ENCODE measurements around the gene DLG2.

DLG2 gene

DNA sequence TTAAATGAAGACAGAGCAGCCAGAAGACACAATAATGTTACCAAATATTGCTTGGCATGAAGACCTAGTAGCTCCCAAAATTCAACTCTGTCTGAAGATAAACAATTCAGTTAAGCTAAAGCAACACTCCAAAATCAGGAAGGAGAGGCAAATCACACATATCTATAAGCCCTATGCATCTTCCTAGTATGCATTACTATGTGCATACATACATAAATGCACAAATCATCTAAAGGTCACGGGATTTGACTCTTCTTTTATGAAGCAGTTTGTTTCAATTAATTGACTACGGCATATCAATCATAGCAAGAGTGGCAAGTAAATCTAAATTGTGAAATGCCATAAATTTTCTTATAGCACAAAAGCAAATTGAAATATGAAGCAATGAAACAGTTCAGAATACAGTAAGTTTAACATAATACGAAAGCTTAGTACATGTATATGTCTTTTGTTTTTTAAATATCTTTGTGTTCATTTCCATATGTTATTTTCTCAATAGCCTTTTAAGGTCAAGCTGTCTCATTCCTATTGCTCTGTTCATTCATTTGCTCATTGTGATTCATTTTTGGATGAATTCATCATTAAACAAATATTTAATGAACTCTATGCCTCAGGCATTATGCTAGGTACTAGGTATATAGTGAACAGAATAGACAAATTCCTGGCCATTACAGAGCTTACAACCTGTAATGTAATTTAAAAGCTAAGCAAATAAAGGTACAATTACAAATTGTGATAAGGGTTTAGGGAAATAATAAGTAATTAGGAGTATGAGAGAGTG, 540.5 kb downstream of the DLG2 start:
- Histone ChIP-seq H3K79me2 (ENCODE audit: control insufficient read depth, low read length) (no peaks in the 10 kb centered on the region), H3K9me3 (ENCODE audit: control insufficient read depth, insufficient read depth, low read length) (peaks cover 32% of the 10 kb centered on the region; the same call in 1 of the 2 replicates), H3K27me3 (ENCODE audit: control insufficient read depth, low read length) (no peaks in the 10 kb centered on the region), H3K9me2 (replicated peaks; ENCODE audit: control insufficient read depth, low read length) (no peaks in the 10 kb centered on the region), H4K20me1 (ENCODE audit: control insufficient read depth, insufficient read depth, low read depth, low read length) (no peaks in the 10 kb centered on the region), H3K27ac (ENCODE audit: low read depth, low read length) (no peak overlapping the region), H3K4me2 (ENCODE audit: low read length) (no peak overlapping the region), H3K4me3 (ENCODE audit: low read length) (no peak overlapping the region), H3K4me1 (ENCODE audit: control insufficient read depth, low read length) (peaks cover 37% of the 10 kb centered on the region), H3F3A (ENCODE audit: control insufficient read depth, insufficient read depth) (peaks cover 24% of the 10 kb centered on the region), H3K36me3 (ENCODE audit: control insufficient read depth, low read length) (peaks cover 14% of the 10 kb centered on the region; the same call in 1 of the 2 replicates)
- no peak for TF ChIP-seq CTCF (IDR thresholded peaks at IDR 0.05; ENCODE audit: low read depth, low read length, poor library complexity, severe bottlenecking)
- no peak for TF ChIP-seq EZH2phosphoT487 (IDR thresholded peaks at IDR 0.05; ENCODE audit: borderline replicate concordance, low read length)

DNA sequence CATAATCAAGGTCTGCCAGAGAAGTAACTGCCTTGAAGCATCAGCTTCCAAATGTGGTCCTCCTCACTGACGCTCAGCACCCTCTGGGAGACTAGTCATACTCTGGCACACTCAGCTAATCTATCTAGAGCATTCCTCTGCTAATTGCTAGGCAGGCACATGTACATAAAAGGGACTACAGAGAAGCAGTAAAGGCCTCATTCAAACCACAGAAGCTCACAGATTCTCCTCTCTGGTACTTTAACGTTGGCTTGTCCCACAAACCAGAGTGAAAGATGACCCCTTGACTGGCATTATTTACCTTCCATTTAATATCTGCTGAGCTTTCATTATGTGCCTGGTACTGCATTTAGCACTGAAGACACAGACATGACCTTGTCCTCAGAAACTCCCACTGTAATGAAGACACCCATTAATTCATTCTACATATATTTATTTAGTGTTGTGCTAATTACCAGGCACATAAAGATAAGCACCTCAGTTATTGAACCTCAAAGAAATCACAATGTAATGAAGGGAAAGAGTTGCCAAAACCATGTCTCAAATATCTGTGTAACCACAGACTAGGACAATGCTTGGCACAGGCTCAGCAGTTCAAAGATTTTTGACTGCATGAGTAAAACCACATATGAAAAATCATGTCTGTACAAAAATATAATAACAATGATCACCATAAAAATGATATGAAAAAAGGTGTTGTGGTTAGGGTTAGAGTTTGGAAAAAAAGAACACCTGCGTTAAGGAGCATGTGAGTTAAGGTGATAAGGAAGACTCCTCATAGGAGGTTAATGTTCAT, 550.4 kb downstream of the DLG2 start:
- no peaks in the 10 kb centered on the region for H3K27me3 ChIP-seq (ENCODE audit: control insufficient read depth, low read length)
- peaks cover 19% of the 10 kb centered on the region; the same call in 1 of the 2 replicates for H3K9me3 ChIP-seq (ENCODE audit: control insufficient read depth, insufficient read depth, low read length)
- no peak overlapping the region for H3K4me3 ChIP-seq (ENCODE audit: low read length)
- H3K4me1 ChIP-seq (ENCODE audit: control insufficient read depth, low read length), result peaks cover 24% of the 10 kb centered on the region
- no peaks in the 10 kb centered on the region for H4K20me1 ChIP-seq (ENCODE audit: control insufficient read depth, insufficient read depth, low read depth, low read length)
- H3K36me3 ChIP-seq (ENCODE audit: control insufficient read depth, low read length), result peaks cover 9% of the 10 kb centered on the region
- H3K4me2 ChIP-seq (ENCODE audit: low read length), result peak overlapping the region; percentile 24; the same call in 1 of the 2 replicates
- H3K27ac ChIP-seq (ENCODE audit: low read depth, low read length), result no peak overlapping the region
- no peak for TF ChIP-seq CTCF (IDR thresholded peaks at IDR 0.05; ENCODE audit: low read depth, low read length, poor library complexity, severe bottlenecking)
- no peak for TF ChIP-seq EZH2phosphoT487 (IDR thresholded peaks at IDR 0.05; ENCODE audit: borderline replicate concordance, low read length)
- no peaks in the 10 kb centered on the region for H3K79me2 ChIP-seq (ENCODE audit: control insufficient read depth, low read length)
- H3K9me2 ChIP-seq (replicated peaks; ENCODE audit: control insufficient read depth, low read length), result no peaks in the 10 kb centered on the region
- no peaks in the 10 kb centered on the region for H3F3A ChIP-seq (ENCODE audit: control insufficient read depth, insufficient read depth)

DNA sequence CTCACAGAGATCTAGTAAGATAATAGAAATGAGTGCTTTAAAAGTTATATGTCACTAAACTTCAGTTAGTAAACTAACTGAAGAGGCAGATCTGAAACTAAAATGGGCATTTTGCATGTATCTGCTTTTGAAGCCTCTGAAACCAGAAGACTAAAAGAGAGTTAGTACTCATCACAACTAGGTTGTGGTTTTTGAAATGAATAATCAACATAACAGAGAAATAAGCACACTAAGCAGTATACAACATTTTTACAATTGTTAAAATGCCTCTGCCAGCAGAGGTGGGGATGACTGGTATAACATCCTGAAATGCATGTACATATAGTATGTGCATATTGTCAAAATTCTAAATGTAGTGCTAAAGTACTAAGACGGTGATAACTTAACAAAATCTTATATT, 564.5 kb downstream of the DLG2 start:
- Histone ChIP-seq H3K27ac (ENCODE audit: low read depth, low read length) (no peak overlapping the region), H3K27me3 (ENCODE audit: control insufficient read depth, low read length) (no peaks in the 10 kb centered on the region), H4K20me1 (ENCODE audit: control insufficient read depth, insufficient read depth, low read depth, low read length) (no peaks in the 10 kb centered on the region), H3K4me1 (ENCODE audit: control insufficient read depth, low read length) (no peaks in the 10 kb centered on the region), H3K9me3 (ENCODE audit: control insufficient read depth, insufficient read depth, low read length) (no peaks in the 10 kb centered on the region), H3F3A (ENCODE audit: control insufficient read depth, insufficient read depth) (no peaks in the 10 kb centered on the region), H3K4me3 (ENCODE audit: low read length) (no peak overlapping the region), H3K4me2 (ENCODE audit: low read length) (no peak overlapping the region), H3K9me2 (replicated peaks; ENCODE audit: control insufficient read depth, low read length) (no peaks in the 10 kb centered on the region), H3K36me3 (ENCODE audit: control insufficient read depth, low read length) (no peaks in the 10 kb centered on the region), H3K79me2 (ENCODE audit: control insufficient read depth, low read length) (no peaks in the 10 kb centered on the region)
- no peak for TF ChIP-seq CTCF (IDR thresholded peaks at IDR 0.05; ENCODE audit: low read depth, low read length, poor library complexity, severe bottlenecking)
- no peak for TF ChIP-seq EZH2phosphoT487 (IDR thresholded peaks at IDR 0.05; ENCODE audit: borderline replicate concordance, low read length)

Data from DOHH2 (cell line).